Stimulated activated naive CD8-positive, alpha-beta T cell treated with anti-CD3 and anti-CD28 coated beads, Interleukin-15, Interleukin-2, amounts not matched to agents 100 ng/mL and 50 ng/mL, for 24 hours (primary cell): ENCODE data around the gene C1RL.

Experiments
- H3K27ac Mint-ChIP-seq: one replicate; pipeline ENCODE4 v1.8.0; 2021; ENCODE audit warnings: mild to moderate bottlenecking, mixed read lengths
- H3K27me3 Mint-ChIP-seq: one replicate; pipeline ENCODE4 v1.8.0; 2021; ENCODE audit warnings: mixed read lengths
- H3K36me3 Mint-ChIP-seq: one replicate; pipeline ENCODE4 v1.8.0; 2021; ENCODE audit warnings: low read depth, mixed read lengths
- H3K4me1 Mint-ChIP-seq: one replicate; pipeline ENCODE4 v1.8.0; 2021; ENCODE audit warnings: low read depth, mixed read lengths
- H3K4me3 Mint-ChIP-seq: one replicate; pipeline ENCODE4 v1.8.0; 2021; ENCODE audit warnings: mild to moderate bottlenecking, mixed read lengths
- H3K9me3 Mint-ChIP-seq: one replicate; pipeline ENCODE4 v1.8.0; 2021; ENCODE audit warnings: mixed read lengths

Gene C1RL

GRCh38 chr12:7076493-7076892, 32.5 kb downstream of the C1RL start:
- no peaks in the 10 kb centered on the region for H3K36me3 Mint-ChIP-seq
- H3K27ac Mint-ChIP-seq = no peak overlapping the region
- H3K9me3 Mint-ChIP-seq = no peaks in the 10 kb centered on the region
- H3K4me1 Mint-ChIP-seq = no peaks in the 10 kb centered on the region
- peaks cover 13% of the 10 kb centered on the region for H3K27me3 Mint-ChIP-seq
- H3K4me3 Mint-ChIP-seq = no peak overlapping the region

- no peak overlapping the region for H3K27ac Mint-ChIP-seq
- H3K36me3 Mint-ChIP-seq = no peaks in the 10 kb centered on the region
- peaks cover 13% of the 10 kb centered on the region for H3K27me3 Mint-ChIP-seq
- H3K9me3 Mint-ChIP-seq = no peaks in the 10 kb centered on the region
- no peaks in the 10 kb centered on the region for H3K4me1 Mint-ChIP-seq
- no peak overlapping the region for H3K4me3 Mint-ChIP-seq
Measured at GRCh38 chr12:7075939-7076338, 33.1 kb downstream of the C1RL start.

GRCh38 chr12:7075518-7075917, 33.5 kb downstream of the C1RL start:
- Mint-ChIP-seq H3K27ac (no peak overlapping the region), H3K36me3 (no peaks in the 10 kb centered on the region), H3K4me1 (no peaks in the 10 kb centered on the region), H3K4me3 (no peak overlapping the region), H3K9me3 (no peaks in the 10 kb centered on the region), H3K27me3 (peaks cover 13% of the 10 kb centered on the region)

GRCh38 chr12:7073946-7074345, 35.1 kb downstream of the C1RL start:
- Mint-ChIP-seq H3K27me3 (peaks cover 13% of the 10 kb centered on the region), H3K36me3 (no peaks in the 10 kb centered on the region), H3K4me3 (no peak overlapping the region), H3K4me1 (no peaks in the 10 kb centered on the region), H3K27ac (no peak overlapping the region), H3K9me3 (no peaks in the 10 kb centered on the region)

GRCh38 chr12:7072554-7072953, 36.5 kb downstream of the C1RL start:
- Mint-ChIP-seq H3K4me1 (no peaks in the 10 kb centered on the region), H3K36me3 (no peaks in the 10 kb centered on the region), H3K27me3 (peaks cover 13% of the 10 kb centered on the region), H3K9me3 (no peaks in the 10 kb centered on the region), H3K4me3 (no peak overlapping the region), H3K27ac (no peak overlapping the region)

GRCh38 chr12:7072035-7072434, 37.0 kb downstream of the C1RL start:
- Mint-ChIP-seq H3K4me3 (no peak overlapping the region), H3K4me1 (no peaks in the 10 kb centered on the region), H3K27ac (no peak overlapping the region), H3K9me3 (no peaks in the 10 kb centered on the region), H3K27me3 (peaks cover 13% of the 10 kb centered on the region), H3K36me3 (no peaks in the 10 kb centered on the region)

GRCh38 chr12:7069386-7069785, 39.6 kb downstream of the C1RL start:
- Mint-ChIP-seq H3K27me3 (peaks cover 10% of the 10 kb centered on the region), H3K4me1 (no peaks in the 10 kb centered on the region), H3K9me3 (no peaks in the 10 kb centered on the region), H3K36me3 (no peaks in the 10 kb centered on the region), H3K4me3 (no peak overlapping the region), H3K27ac (no peak overlapping the region)

GRCh38 chr12:7068994-7069346, 40.0 kb downstream of the C1RL start:
- Mint-ChIP-seq H3K9me3 (no peaks in the 10 kb centered on the region), H3K27ac (no peak overlapping the region), H3K4me3 (no peak overlapping the region), H3K27me3 (peaks cover 10% of the 10 kb centered on the region), H3K4me1 (no peaks in the 10 kb centered on the region), H3K36me3 (no peaks in the 10 kb centered on the region)

GRCh38 chr12:7068240-7068993, 40.6 kb downstream of the C1RL start:
- Mint-ChIP-seq H3K27ac (no peak overlapping the region), H3K4me1 (no peaks in the 10 kb centered on the region), H3K4me3 (no peak overlapping the region)

GRCh38 chr12:7067096-7067495, 41.9 kb downstream of the C1RL start:
- no peaks in the 10 kb centered on the region for H3K9me3 Mint-ChIP-seq
- H3K36me3 Mint-ChIP-seq = no peaks in the 10 kb centered on the region
- H3K27ac Mint-ChIP-seq = no peak overlapping the region
- H3K4me3 Mint-ChIP-seq = no peak overlapping the region
- no peaks in the 10 kb centered on the region for H3K4me1 Mint-ChIP-seq
- peaks cover 6% of the 10 kb centered on the region for H3K27me3 Mint-ChIP-seq

More at GRCh38 chr12:7068240-7068993, 40.6 kb downstream of the C1RL start:
- Mint-ChIP-seq H3K36me3 (no peaks in the 10 kb centered on the region), H3K9me3 (no peaks in the 10 kb centered on the region), H3K27me3 (peaks cover 7% of the 10 kb centered on the region)

GRCh38 chr12:7066596-7066995, 42.4 kb downstream of the C1RL start:
- Mint-ChIP-seq H3K27ac (no peak overlapping the region), H3K27me3 (peaks cover under 1% of the 10 kb centered on the region), H3K36me3 (no peaks in the 10 kb centered on the region), H3K9me3 (no peaks in the 10 kb centered on the region), H3K4me1 (no peaks in the 10 kb centered on the region), H3K4me3 (no peak overlapping the region)

GRCh38 chr12:7065073-7065623, 43.9 kb downstream of the C1RL start:
- no peak overlapping the region for H3K4me3 Mint-ChIP-seq
- H3K4me1 Mint-ChIP-seq = no peaks in the 10 kb centered on the region
- H3K36me3 Mint-ChIP-seq = no peaks in the 10 kb centered on the region
- H3K27me3 Mint-ChIP-seq = peaks cover 5% of the 10 kb centered on the region
- no peak overlapping the region for H3K27ac Mint-ChIP-seq
- no peaks in the 10 kb centered on the region for H3K9me3 Mint-ChIP-seq

- Mint-ChIP-seq H3K9me3 (no peaks in the 10 kb centered on the region), H3K4me3 (no peak overlapping the region), H3K27me3 (peaks cover 10% of the 10 kb centered on the region), H3K27ac (no peak overlapping the region), H3K4me1 (no peaks in the 10 kb centered on the region), H3K36me3 (no peaks in the 10 kb centered on the region)
Measured at GRCh38 chr12:7064516-7064915, 44.5 kb downstream of the C1RL start.

- Mint-ChIP-seq H3K27me3 (peaks cover 18% of the 10 kb centered on the region), H3K4me3 (no peak overlapping the region), H3K36me3 (no peaks in the 10 kb centered on the region), H3K27ac (no peak overlapping the region), H3K9me3 (no peaks in the 10 kb centered on the region), H3K4me1 (no peaks in the 10 kb centered on the region)
Measured at GRCh38 chr12:7061596-7061995, 47.4 kb downstream of the C1RL start.

GRCh38 chr12:7061138-7061537, 47.9 kb downstream of the C1RL start:
- Mint-ChIP-seq H3K27me3 (peaks cover 22% of the 10 kb centered on the region), H3K27ac (no peak overlapping the region), H3K9me3 (no peaks in the 10 kb centered on the region), H3K36me3 (no peaks in the 10 kb centered on the region), H3K4me3 (no peak overlapping the region), H3K4me1 (no peaks in the 10 kb centered on the region)
